Calu3 (cell line): ENCODE results near the gene RPTOR. TPM values are rescaled to one million over a fixed set of nuclear protein-coding genes. Genes with fewer than 3 reads are reported as not detected.
A peak's percentile ranks its signal among the peaks of the same experiment; 100 is the strongest.

Experiments used
- BruUV-seq: library from RNA; stranded (reverse); fragments of 400-500 nt; replicated peaks from 2 replicates; lab custom pipeline; 2021; lab: Mats Ljungman, UMichigan
- CTCF ChIA-PET: fragments of 300-600 bp; sonication (Branson Sonifier 250); formaldehyde crosslinking; loops from one replicate; lab custom pipeline; 2022; ENCODE audit warnings: antibody characterized with exemption; lab: Charles Lee
- DNase-seq: peaks from one replicate; pipeline ENCODE4 v3.0.0; 2022
- H3K27ac Mint-ChIP-seq: one replicate; pipeline ENCODE4 v1.8.0; 2022; ENCODE audit warnings: mixed read lengths; ENCODE audit not compliant: unreplicated experiment
- H3K27me3 Mint-ChIP-seq: one replicate; pipeline ENCODE4 v1.8.0; 2022; ENCODE audit warnings: mixed read lengths; ENCODE audit not compliant: unreplicated experiment
- H3K36me3 Mint-ChIP-seq: one replicate; pipeline ENCODE4 v1.8.0; 2022; ENCODE audit warnings: mild to moderate bottlenecking, moderate library complexity, mixed read lengths; ENCODE audit not compliant: insufficient read depth, unreplicated experiment
- H3K4me1 Mint-ChIP-seq: one replicate; pipeline ENCODE4 v1.8.0; 2022; ENCODE audit warnings: mild to moderate bottlenecking, low read depth, mixed read lengths; ENCODE audit not compliant: unreplicated experiment
- H3K4me3 Mint-ChIP-seq: one replicate; pipeline ENCODE4 v1.8.0; 2022; ENCODE audit warnings: mild to moderate bottlenecking, low read depth, moderate library complexity, mixed read lengths; ENCODE audit not compliant: unreplicated experiment
- H3K9me3 Mint-ChIP-seq: one replicate; pipeline ENCODE4 v1.8.0; 2022; ENCODE audit warnings: low read depth, mixed read lengths; ENCODE audit not compliant: unreplicated experiment
- intact Hi-C: fragments of 100-400 bp; cut with micrococcal nuclease; formaldehyde crosslinking; loops from one replicate; pipeline ENCODE4 v1.10.0; 2022; ENCODE audit not compliant: unreplicated experiment
- total RNA-seq: library from RNA; stranded (reverse); gene quantifications from 2 replicates; pipeline ENCODE4 v1.2.3, GENCODE V29; 2022
- TF ChIP-seq, protein P1 (sequence below): fragments of 200-600 bp; IDR thresholded peaks from one replicate; pipeline ENCODE4 v1.8.0; 2022; ENCODE audit warnings: antibody characterized with exemption; ENCODE audit not compliant: unreplicated experiment

RPTOR gene
- total RNA-seq, 1 experiment from 2014 or later: 41.8 TPM

DNA sequence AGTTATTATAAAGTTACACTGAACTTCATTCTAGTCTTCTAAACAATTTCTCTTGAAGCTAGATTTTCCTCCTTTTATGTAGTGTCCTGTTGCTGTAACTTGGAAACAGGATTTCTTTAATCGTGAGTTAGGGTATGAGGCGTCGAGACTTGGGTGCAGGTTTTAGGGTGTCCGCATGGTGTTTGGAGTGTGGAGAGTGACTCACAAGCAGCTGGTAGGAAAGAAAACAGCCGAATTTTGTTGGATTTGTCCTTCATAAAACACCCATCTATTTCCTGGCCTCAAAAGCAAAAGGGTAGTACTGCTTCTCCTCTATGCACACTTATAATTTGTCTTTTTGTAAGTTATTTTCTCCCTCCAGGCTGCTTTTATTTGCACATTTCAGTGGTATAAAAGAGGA, 1.6 kb downstream of the RPTOR start:
- peaks cover 24% of the 10 kb centered on the region for H3K4me1 Mint-ChIP-seq
- peak overlapping the region; percentile 83 for H3K4me3 Mint-ChIP-seq
- TF ChIP-seq, protein P1, sequence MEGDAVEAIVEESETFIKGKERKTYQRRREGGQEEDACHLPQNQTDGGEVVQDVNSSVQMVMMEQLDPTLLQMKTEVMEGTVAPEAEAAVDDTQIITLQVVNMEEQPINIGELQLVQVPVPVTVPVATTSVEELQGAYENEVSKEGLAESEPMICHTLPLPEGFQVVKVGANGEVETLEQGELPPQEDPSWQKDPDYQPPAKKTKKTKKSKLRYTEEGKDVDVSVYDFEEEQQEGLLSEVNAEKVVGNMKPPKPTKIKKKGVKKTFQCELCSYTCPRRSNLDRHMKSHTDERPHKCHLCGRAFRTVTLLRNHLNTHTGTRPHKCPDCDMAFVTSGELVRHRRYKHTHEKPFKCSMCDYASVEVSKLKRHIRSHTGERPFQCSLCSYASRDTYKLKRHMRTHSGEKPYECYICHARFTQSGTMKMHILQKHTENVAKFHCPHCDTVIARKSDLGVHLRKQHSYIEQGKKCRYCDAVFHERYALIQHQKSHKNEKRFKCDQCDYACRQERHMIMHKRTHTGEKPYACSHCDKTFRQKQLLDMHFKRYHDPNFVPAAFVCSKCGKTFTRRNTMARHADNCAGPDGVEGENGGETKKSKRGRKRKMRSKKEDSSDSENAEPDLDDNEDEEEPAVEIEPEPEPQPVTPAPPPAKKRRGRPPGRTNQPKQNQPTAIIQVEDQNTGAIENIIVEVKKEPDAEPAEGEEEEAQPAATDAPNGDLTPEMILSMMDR: no peak
- no peak for DNase-seq
- no peaks in the 10 kb centered on the region for H3K27me3 Mint-ChIP-seq
- no peak overlapping the region for H3K27ac Mint-ChIP-seq
- H3K36me3 Mint-ChIP-seq: peaks cover 16% of the 10 kb centered on the region
- H3K9me3 Mint-ChIP-seq: no peaks in the 10 kb centered on the region
- BruUV-seq: no TSS peak
- CTCF ChIA-PET: no interaction called here
- intact Hi-C loops: no loop called here

DNA sequence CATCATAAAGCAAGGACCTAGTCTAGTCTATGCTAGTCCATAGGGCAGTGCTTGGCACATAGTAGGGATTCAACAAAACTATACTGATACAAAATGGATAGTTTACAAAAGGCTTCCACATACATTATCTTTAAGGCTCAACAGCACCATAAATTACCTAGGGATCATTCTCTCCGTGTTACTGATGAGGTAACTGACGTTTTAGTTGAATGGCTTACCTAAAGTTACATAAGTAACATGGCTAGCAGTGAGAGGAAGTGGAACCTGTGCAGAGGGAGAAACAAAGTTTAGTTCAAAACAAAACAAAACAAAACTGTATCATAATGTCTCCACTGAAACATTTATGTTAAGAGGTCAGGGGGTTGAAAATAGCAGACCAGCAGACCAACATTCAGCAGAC, 7.9 kb downstream of the RPTOR start:
- intact Hi-C loops: no loop called here
- no peaks in the 10 kb centered on the region for H3K27me3 Mint-ChIP-seq
- CTCF ChIA-PET: no interaction called here

DNA sequence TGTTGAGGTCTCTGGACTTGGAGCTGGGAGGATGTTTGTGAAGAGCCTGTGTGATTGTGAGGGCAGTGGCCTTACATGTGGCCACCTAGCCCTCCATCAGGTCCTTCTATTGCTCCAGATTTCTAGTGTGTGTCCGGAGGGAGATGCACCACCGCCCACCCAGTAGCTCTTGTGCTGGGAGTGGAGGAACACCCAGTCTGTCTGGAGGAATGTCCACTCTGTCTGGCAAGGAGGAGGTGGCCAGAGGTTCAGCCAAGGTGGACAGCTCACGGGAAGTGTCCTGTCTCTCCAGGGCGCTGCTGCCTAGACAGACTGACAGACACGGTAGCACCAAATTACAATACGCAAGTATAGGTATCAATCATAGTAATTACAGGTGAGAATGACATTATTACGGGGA, 10.6 kb downstream of the RPTOR start:
- Mint-ChIP-seq H3K36me3 (no peaks in the 10 kb centered on the region), H3K27ac (no peak overlapping the region), H3K4me1 (peaks cover 11% of the 10 kb centered on the region), H3K9me3 (no peaks in the 10 kb centered on the region), H3K27me3 (no peaks in the 10 kb centered on the region), H3K4me3 (no peak overlapping the region)
- intact Hi-C loops: no loop called here
- no TSS peak for BruUV-seq
- TF ChIP-seq, protein P1: no peak
- CTCF ChIA-PET: no interaction called here
- no peak for DNase-seq

More for the DNA sequence above, 7.9 kb downstream of the RPTOR start:
- Mint-ChIP-seq H3K4me1 (peaks cover 8% of the 10 kb centered on the region), H3K9me3 (no peaks in the 10 kb centered on the region), H3K36me3 (no peaks in the 10 kb centered on the region), H3K27ac (no peak overlapping the region), H3K4me3 (no peak overlapping the region)
- no peak for DNase-seq
- TF ChIP-seq, protein P1: no peak
- no TSS peak for BruUV-seq

DNA sequence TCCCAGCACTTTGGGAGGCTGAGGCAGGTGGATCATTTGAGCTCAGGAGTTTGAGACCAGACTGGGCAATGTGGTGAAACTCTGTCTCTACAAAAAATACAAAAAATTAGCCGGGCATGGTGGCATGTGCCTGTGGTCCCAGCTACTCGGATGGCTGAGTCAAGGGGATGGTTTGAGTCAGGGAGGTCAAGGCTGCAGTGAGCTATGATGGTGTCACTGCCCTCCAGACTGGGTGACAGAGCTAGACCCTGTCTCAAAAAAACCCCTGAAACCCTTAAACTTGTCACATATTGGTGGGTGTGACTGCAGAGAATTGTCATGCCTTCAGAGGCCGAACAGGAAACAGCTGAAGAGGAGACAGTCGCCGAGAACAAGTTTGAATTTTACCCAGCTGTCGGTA, 13.4 kb downstream of the RPTOR start:
- intact Hi-C loops: no loop called here
- CTCF ChIA-PET: no interaction called here
- Mint-ChIP-seq H3K36me3 (no peaks in the 10 kb centered on the region), H3K4me3 (no peak overlapping the region), H3K27me3 (no peaks in the 10 kb centered on the region), H3K9me3 (no peaks in the 10 kb centered on the region), H3K27ac (no peak overlapping the region), H3K4me1 (peaks cover 8% of the 10 kb centered on the region)
- no peak for DNase-seq
- BruUV-seq: no TSS peak
- TF ChIP-seq, protein P1: no peak
